ENCODE measurements around the gene LRPAP1.

LRPAP1 gene

GRCh38 chr4:3463556-3464348 is 68.5 kb downstream of the LRPAP1 start:
- H3K4me2 ChIP-seq (ENCODE audit: low read depth, low read length, poor library complexity, severe bottlenecking): no peak overlapping the region
- H3K79me2 ChIP-seq (ENCODE audit: insufficient read depth, low read length): no peaks in the 10 kb centered on the region
- H3K9ac ChIP-seq (ENCODE audit: low read depth, low read length, poor library complexity, severe bottlenecking): no peak overlapping the region
- no peaks in the 10 kb centered on the region for H3K36me3 ChIP-seq (ENCODE audit: insufficient read depth, low read length)
- no peak for TF ChIP-seq EZH2phosphoT487 (IDR thresholded peaks at IDR 0.05; ENCODE audit: borderline replicate concordance)
- TF ChIP-seq, protein P1, sequence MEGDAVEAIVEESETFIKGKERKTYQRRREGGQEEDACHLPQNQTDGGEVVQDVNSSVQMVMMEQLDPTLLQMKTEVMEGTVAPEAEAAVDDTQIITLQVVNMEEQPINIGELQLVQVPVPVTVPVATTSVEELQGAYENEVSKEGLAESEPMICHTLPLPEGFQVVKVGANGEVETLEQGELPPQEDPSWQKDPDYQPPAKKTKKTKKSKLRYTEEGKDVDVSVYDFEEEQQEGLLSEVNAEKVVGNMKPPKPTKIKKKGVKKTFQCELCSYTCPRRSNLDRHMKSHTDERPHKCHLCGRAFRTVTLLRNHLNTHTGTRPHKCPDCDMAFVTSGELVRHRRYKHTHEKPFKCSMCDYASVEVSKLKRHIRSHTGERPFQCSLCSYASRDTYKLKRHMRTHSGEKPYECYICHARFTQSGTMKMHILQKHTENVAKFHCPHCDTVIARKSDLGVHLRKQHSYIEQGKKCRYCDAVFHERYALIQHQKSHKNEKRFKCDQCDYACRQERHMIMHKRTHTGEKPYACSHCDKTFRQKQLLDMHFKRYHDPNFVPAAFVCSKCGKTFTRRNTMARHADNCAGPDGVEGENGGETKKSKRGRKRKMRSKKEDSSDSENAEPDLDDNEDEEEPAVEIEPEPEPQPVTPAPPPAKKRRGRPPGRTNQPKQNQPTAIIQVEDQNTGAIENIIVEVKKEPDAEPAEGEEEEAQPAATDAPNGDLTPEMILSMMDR (conservative IDR thresholded peaks at IDR 0.05; ENCODE audit: low read length): no peak
- H3K9me3 ChIP-seq (ENCODE audit: insufficient read depth, low read depth, low read length): no peaks in the 10 kb centered on the region
- no peaks in the 10 kb centered on the region for H4K20me1 ChIP-seq (ENCODE audit: insufficient read depth, low read length, poor library complexity, severe bottlenecking)
- no peaks in the 10 kb centered on the region for H3K9me2 ChIP-seq (replicated peaks; ENCODE audit: low read depth, low read length)
- no peak overlapping the region for H3K4me3 ChIP-seq (ENCODE audit: low read length, poor library complexity, severe bottlenecking)
- no peaks in the 10 kb centered on the region for H3F3A ChIP-seq (ENCODE audit: low read depth)
- H3K27me3 ChIP-seq (ENCODE audit: insufficient read depth, low read length, poor library complexity, severe bottlenecking): no peaks in the 10 kb centered on the region
- no peak overlapping the region for H2AFZ ChIP-seq (ENCODE audit: low read length)
- H3K4me1 ChIP-seq (ENCODE audit: insufficient read depth, low read length, poor library complexity, severe bottlenecking): no peaks in the 10 kb centered on the region

GRCh38 chr4:3462790-3463415 is 69.3 kb downstream of the LRPAP1 start, which contains the start of gene DOK7:
Gene DOK7 (plus strand): TSS chr4:3463306. CDS start chr4:3463376, 70 bp downstream.
- no peaks in the 10 kb centered on the region for H3K79me2 ChIP-seq (ENCODE audit: insufficient read depth, low read length)
- no peaks in the 10 kb centered on the region for H3K9me3 ChIP-seq (ENCODE audit: insufficient read depth, low read depth, low read length)
- no peaks in the 10 kb centered on the region for H3K9me2 ChIP-seq (replicated peaks; ENCODE audit: low read depth, low read length)
- H4K20me1 ChIP-seq (ENCODE audit: insufficient read depth, low read length, poor library complexity, severe bottlenecking): no peaks in the 10 kb centered on the region
- no peaks in the 10 kb centered on the region for H3F3A ChIP-seq (ENCODE audit: low read depth)
- no peak within 1 kb of the TSS for H3K9ac ChIP-seq (ENCODE audit: low read depth, low read length, poor library complexity, severe bottlenecking)
- no peaks in the 10 kb centered on the region for H3K27me3 ChIP-seq (ENCODE audit: insufficient read depth, low read length, poor library complexity, severe bottlenecking)
- H3K4me2 ChIP-seq (ENCODE audit: low read depth, low read length, poor library complexity, severe bottlenecking): no peak within 1 kb of the TSS
- no peaks in the 10 kb centered on the region for H3K4me1 ChIP-seq (ENCODE audit: insufficient read depth, low read length, poor library complexity, severe bottlenecking)
- no peak for TF ChIP-seq EZH2phosphoT487 (IDR thresholded peaks at IDR 0.05; ENCODE audit: borderline replicate concordance)
- TF ChIP-seq, protein P1 (conservative IDR thresholded peaks at IDR 0.05; ENCODE audit: low read length): no peak
- no peak within 1 kb of the TSS for H3K4me3 ChIP-seq (ENCODE audit: low read length, poor library complexity, severe bottlenecking)
- H2AFZ ChIP-seq (ENCODE audit: low read length): no peak within 1 kb of the TSS
- no peaks in the 10 kb centered on the region for H3K36me3 ChIP-seq (ENCODE audit: insufficient read depth, low read length)

DNA sequence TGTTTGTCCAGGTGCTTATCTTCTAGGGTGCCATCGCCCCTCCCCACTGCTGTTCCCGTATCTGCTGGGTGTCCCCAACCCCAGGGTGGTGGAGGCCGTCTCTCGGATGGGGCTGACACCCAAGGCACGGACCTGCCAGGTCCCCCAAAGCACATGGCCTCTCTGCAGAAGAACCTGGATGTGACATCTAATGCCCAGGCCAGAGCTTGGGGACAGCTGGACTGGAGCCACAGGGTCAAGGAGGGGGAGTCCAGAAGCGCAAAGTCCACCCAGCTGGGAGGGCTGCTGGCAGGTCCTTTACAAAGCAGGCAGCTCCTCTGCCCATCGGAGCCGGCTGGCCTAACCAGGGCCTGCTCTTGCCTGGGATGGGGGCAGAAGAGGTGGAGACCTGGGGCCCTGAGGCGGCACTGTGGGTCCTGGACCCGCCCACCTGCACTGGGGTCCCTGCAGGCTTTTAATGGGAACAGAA is 69.9 kb downstream of the LRPAP1 start:
- Histone ChIP-seq H3K9me3 (ENCODE audit: insufficient read depth, low read depth, low read length) (no peaks in the 10 kb centered on the region), H3K79me2 (ENCODE audit: insufficient read depth, low read length) (no peaks in the 10 kb centered on the region), H3K9ac (ENCODE audit: low read depth, low read length, poor library complexity, severe bottlenecking) (no peak overlapping the region), H3K36me3 (ENCODE audit: insufficient read depth, low read length) (no peaks in the 10 kb centered on the region), H3K4me2 (ENCODE audit: low read depth, low read length, poor library complexity, severe bottlenecking) (no peak overlapping the region), H3K4me3 (ENCODE audit: low read length, poor library complexity, severe bottlenecking) (no peak overlapping the region), H3K27me3 (ENCODE audit: insufficient read depth, low read length, poor library complexity, severe bottlenecking) (no peaks in the 10 kb centered on the region), H3K4me1 (ENCODE audit: insufficient read depth, low read length, poor library complexity, severe bottlenecking) (no peaks in the 10 kb centered on the region), H3F3A (ENCODE audit: low read depth) (no peaks in the 10 kb centered on the region), H4K20me1 (ENCODE audit: insufficient read depth, low read length, poor library complexity, severe bottlenecking) (no peaks in the 10 kb centered on the region), H3K9me2 (replicated peaks; ENCODE audit: low read depth, low read length) (no peaks in the 10 kb centered on the region), H2AFZ (ENCODE audit: low read length) (no peak overlapping the region)
- TF ChIP-seq EZH2phosphoT487 (IDR thresholded peaks at IDR 0.05; ENCODE audit: borderline replicate concordance): no peak
- TF ChIP-seq, protein P1 (conservative IDR thresholded peaks at IDR 0.05; ENCODE audit: low read length): no peak
